Osteoblast (primary cell): ENCODE data around the gene COG6. TPM values are rescaled to one million over a fixed set of nuclear protein-coding genes. Genes with fewer than 3 reads are reported as not detected.
A peak's percentile ranks its signal among the peaks of the same experiment; 100 is the strongest.

Source experiments
- DNase-seq: peaks from one replicate; pipeline ENCODE4 v3.0.0; 2011; ENCODE audit warnings: low spot score, mixed read lengths; ENCODE audit not compliant: insufficient read length; ENCODE audit errors: missing footprints
- H2AFZ ChIP-seq: 2 replicates; pipeline ENCODE4 v1.6.0; 2011; ENCODE audit warnings: mild to moderate bottlenecking, low read length
- H3K27ac ChIP-seq: 2 replicates; pipeline ENCODE4 v1.5.1; 2011; ENCODE audit warnings: mild to moderate bottlenecking, low read depth, low read length, moderate library complexity
- H3K27me3 ChIP-seq: 2 replicates; pipeline ENCODE4 v1.6.0; 2012; ENCODE audit warnings: mild to moderate bottlenecking, control low read depth, inconsistent platforms, low read length, moderate library complexity; ENCODE audit not compliant: insufficient read depth
- H3K36me3 ChIP-seq: 2 replicates; pipeline ENCODE4 v1.5.1; 2011; ENCODE audit warnings: mild to moderate bottlenecking, low read length, control low read depth, moderate library complexity; ENCODE audit not compliant: insufficient read depth
- H3K4me1 ChIP-seq: 2 replicates; pipeline ENCODE4 v1.5.1; 2011; ENCODE audit warnings: mild to moderate bottlenecking, low read length, control low read depth, moderate library complexity; ENCODE audit not compliant: insufficient read depth
- H3K4me2 ChIP-seq: 2 replicates; pipeline ENCODE4 v1.6.0; 2011; ENCODE audit warnings: mild to moderate bottlenecking, low read length; ENCODE audit not compliant: insufficient read depth
- H3K4me3 ChIP-seq: fragments of 200-600 bp; sonication (generic); 3 replicates; pipeline ENCODE4 v1.5.1; 2012; ENCODE audit warnings: mild to moderate bottlenecking, low read length, inconsistent platforms; ENCODE audit not compliant: insufficient read depth
- H3K79me2 ChIP-seq: 2 replicates; pipeline ENCODE4 v1.6.0; 2012; ENCODE audit warnings: mild to moderate bottlenecking, low read length, control low read depth, inconsistent platforms; ENCODE audit not compliant: insufficient read depth
- H3K9me3 ChIP-seq: 2 replicates; pipeline ENCODE4 v1.5.1; 2011; ENCODE audit warnings: low read depth, low read length, control low read depth
- H4K20me1 ChIP-seq: 2 replicates; pipeline ENCODE4 v1.6.0; 2012; ENCODE audit warnings: mild to moderate bottlenecking, low read length, control low read depth; ENCODE audit not compliant: insufficient read depth
- CTCF ChIP-seq: IDR thresholded peaks from 2 replicates; pipeline ENCODE4 v1.5.1; 2011; ENCODE audit warnings: mild to moderate bottlenecking, low read depth, low read length, moderate library complexity; ENCODE audit errors: extremely low read depth
- total RNA-seq: library from RNA; depleted of rRNA; stranded (reverse); fragments of >200 nt; gene quantifications from 2 replicates; pipeline ENCODE4 v1.2.3, GENCODE V29; 2012

Gene COG6
- total RNA-seq, 1 donor = 36.2 TPM

DNA sequence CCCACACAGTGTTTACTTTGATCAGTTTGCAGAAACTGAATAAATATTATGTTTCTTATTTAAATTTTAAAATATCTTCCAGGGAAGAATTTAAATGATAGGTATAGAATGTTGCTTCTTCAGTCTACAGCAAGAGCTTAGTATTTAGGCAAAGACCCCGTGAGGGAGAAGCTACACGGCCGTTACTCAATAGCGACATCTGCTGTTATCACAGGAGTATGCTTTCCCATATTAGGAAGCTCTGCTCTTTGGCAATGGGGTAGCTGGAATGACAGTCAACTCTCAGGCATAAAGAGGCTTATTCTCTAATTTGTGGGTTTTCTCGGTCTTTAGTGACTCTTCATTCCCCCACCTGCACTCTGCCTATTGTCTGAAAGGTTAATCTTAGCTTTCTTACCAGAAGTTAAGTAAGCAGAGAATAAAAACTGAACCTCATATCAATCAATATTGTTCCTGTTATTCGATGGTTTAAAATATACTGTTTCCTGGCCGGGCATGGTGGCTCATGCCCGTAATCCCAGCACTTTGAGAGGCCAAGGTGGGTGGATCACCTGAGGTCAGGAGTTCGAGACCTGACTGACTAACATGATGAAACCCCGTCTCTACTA lies 39.3 kb upstream of the COG6 start:
- H4K20me1 ChIP-seq = no peaks in the 10 kb centered on the region
- peak; percentile 96 for TF ChIP-seq CTCF
- H3K27ac ChIP-seq = no peak overlapping the region
- no peak overlapping the region for H3K4me3 ChIP-seq
- no peaks in the 10 kb centered on the region for H3K9me3 ChIP-seq
- H2AFZ ChIP-seq = peak overlapping the region; percentile 33
- H3K79me2 ChIP-seq = no peaks in the 10 kb centered on the region
- peaks cover 25% of the 10 kb centered on the region for H3K27me3 ChIP-seq
- no peak for DNase-seq
- H3K36me3 ChIP-seq = no peaks in the 10 kb centered on the region
- no peak overlapping the region for H3K4me2 ChIP-seq
- H3K4me1 ChIP-seq = no peaks in the 10 kb centered on the region

DNA sequence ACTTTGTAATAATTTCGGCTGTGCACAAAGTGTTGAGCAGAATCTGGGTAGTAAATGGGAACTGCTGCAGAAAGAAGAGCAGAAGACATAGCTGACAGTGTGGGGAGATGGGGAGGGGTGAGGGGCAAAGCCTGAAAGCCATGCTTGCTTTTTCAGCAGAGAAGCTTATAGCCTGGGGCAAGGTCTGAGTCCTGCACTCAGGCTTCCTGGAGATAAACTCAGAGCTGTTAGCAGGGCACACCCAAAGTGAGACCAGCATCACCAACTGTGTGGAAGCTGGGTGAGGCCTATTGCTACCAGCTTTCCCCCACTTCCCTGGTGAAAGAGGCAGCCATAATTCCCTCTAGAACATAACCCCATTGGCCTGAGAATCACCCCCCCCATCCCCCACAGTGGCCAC lies 36.9 kb upstream of the COG6 start:
- Histone ChIP-seq H3K4me2 (no peak overlapping the region), H3K79me2 (no peaks in the 10 kb centered on the region), H3K4me3 (no peak overlapping the region), H3K9me3 (no peaks in the 10 kb centered on the region), H3K27ac (no peak overlapping the region), H3K36me3 (no peaks in the 10 kb centered on the region), H3K27me3 (peaks cover 32% of the 10 kb centered on the region), H2AFZ (no peak overlapping the region), H4K20me1 (no peaks in the 10 kb centered on the region), H3K4me1 (no peaks in the 10 kb centered on the region)
- no peak for TF ChIP-seq CTCF
- DNase-seq = no peak

DNA sequence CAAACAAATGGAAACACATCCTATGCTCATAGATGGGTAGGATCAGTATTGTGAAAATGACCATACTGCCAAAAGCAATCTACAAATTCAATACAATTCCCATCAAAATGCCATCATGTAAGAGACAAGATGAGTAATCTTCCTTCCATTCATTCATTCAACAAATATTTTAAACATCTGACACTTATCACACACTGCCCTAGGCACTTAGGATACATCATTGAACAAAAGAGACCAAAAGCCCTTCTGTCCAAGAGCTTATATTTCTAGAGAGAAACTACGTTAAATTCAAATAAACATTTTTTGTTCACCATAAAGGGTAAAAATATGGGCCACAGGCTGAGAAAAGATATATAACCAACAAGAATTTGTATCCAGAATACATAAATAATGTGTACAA lies 32.0 kb upstream of the COG6 start:
- H3K27me3 ChIP-seq = peaks cover 20% of the 10 kb centered on the region
- H3K4me1 ChIP-seq = no peaks in the 10 kb centered on the region
- no peaks in the 10 kb centered on the region for H3K36me3 ChIP-seq
- H2AFZ ChIP-seq = no peak overlapping the region
- H3K9me3 ChIP-seq = no peaks in the 10 kb centered on the region
- no peaks in the 10 kb centered on the region for H3K79me2 ChIP-seq
- no peaks in the 10 kb centered on the region for H4K20me1 ChIP-seq
- no peak for TF ChIP-seq CTCF
- no peak overlapping the region for H3K4me3 ChIP-seq
- no peak for DNase-seq
- no peak overlapping the region for H3K27ac ChIP-seq
- H3K4me2 ChIP-seq = no peak overlapping the region

GRCh38 chr13:39631307-39631706 lies 24.2 kb upstream of the COG6 start:
- Histone ChIP-seq H3K4me2 (no peak overlapping the region), H2AFZ (no peak overlapping the region)

More at GRCh38 chr13:39631307-39631706, 24.2 kb upstream of the COG6 start:
- H3K4me3 ChIP-seq = no peak overlapping the region
- no peak overlapping the region for H3K27ac ChIP-seq
- no peaks in the 10 kb centered on the region for H3K4me1 ChIP-seq
- H3K79me2 ChIP-seq = no peaks in the 10 kb centered on the region
- H3K36me3 ChIP-seq = no peaks in the 10 kb centered on the region
- H4K20me1 ChIP-seq = no peaks in the 10 kb centered on the region
- no peak for DNase-seq
- H3K9me3 ChIP-seq = no peaks in the 10 kb centered on the region
- peaks cover 18% of the 10 kb centered on the region for H3K27me3 ChIP-seq
- TF ChIP-seq CTCF = no peak
